NT2/D1 (cell line): ENCODE data around the gene SEH1L.

Experiments
- SUZ12 ChIP-seq: IDR thresholded peaks from 2 replicates; pipeline ENCODE4 v1.6.1; 2011; ENCODE audit not compliant: insufficient read length, insufficient read depth; ENCODE audit errors: extremely low read depth
- YY1 ChIP-seq: IDR thresholded peaks from 2 replicates; pipeline ENCODE4 v1.6.1; 2011; ENCODE audit not compliant: insufficient read length, insufficient read depth
- ZNF274 ChIP-seq: IDR thresholded peaks from 2 replicates; pipeline ENCODE4 v1.6.1; 2011; ENCODE audit warnings: mild to moderate bottlenecking, low read depth, low read length

- TF ChIP-seq ZNF274 (no peak), YY1 (no peak), SUZ12 (no peak)
Observed at GRCh38 chr18:12947285-12948049, at the start of gene SEH1L.
